Neural progenitor cell (in vitro differentiated cells): ENCODE results near the gene SLC13A4. TPM values are rescaled to one million over a fixed set of nuclear protein-coding genes. Genes with fewer than 3 reads are reported as not detected.

Experiments used
- DNase-seq: peaks from one replicate; pipeline ENCODE4 v3.0.0-alpha.2; 2016; ENCODE audit warnings: low spot score
- H2AFZ ChIP-seq: fragments of 200-600 bp; sonication (generic); replicated peaks from 2 replicates; pipeline ENCODE4 v1.6.1; 2016; ENCODE audit warnings: antibody characterized with exemption
- H3F3A ChIP-seq: fragments of 200-600 bp; sonication (generic); 2 replicates; pipeline ENCODE4 v1.6.1; 2016; ENCODE audit warnings: antibody characterized with exemption, low read depth
- H3K27ac ChIP-seq: fragments of 200-600 bp; sonication (generic); 2 replicates; pipeline ENCODE4 v1.5.1; 2016; ENCODE audit warnings: mild to moderate bottlenecking
- H3K27me3 ChIP-seq: fragments of 200-600 bp; sonication (generic); 2 replicates; pipeline ENCODE4 v1.6.1; 2016; ENCODE audit warnings: mild to moderate bottlenecking, moderate library complexity
- H3K36me3 ChIP-seq: fragments of 200-600 bp; sonication (generic); 2 replicates; pipeline ENCODE4 v1.5.1; 2016
- H3K4me1 ChIP-seq: fragments of 200-600 bp; sonication (generic); 2 replicates; pipeline ENCODE4 v1.6.1; 2016; ENCODE audit warnings: mixed run types
- H3K4me2 ChIP-seq: fragments of 200-600 bp; sonication (generic); 2 replicates; pipeline ENCODE4 v1.6.1; 2016
- H3K4me3 ChIP-seq: fragments of 200-600 bp; sonication (generic); 2 replicates; pipeline ENCODE4 v1.5.1; 2016
- H3K79me2 ChIP-seq: fragments of 200-600 bp; sonication (generic); 2 replicates; pipeline ENCODE4 v1.6.1; 2016; ENCODE audit warnings: low read depth
- H3K9ac ChIP-seq: fragments of 200-600 bp; sonication (generic); 2 replicates; pipeline ENCODE4 v1.6.1; 2016
- H3K9me3 ChIP-seq: fragments of 200-600 bp; sonication (generic); 2 replicates; pipeline ENCODE4 v1.5.1; 2016; ENCODE audit warnings: low read depth
- H4K20me1 ChIP-seq: fragments of 200-600 bp; sonication (generic); 2 replicates; pipeline ENCODE4 v1.6.1; 2016; ENCODE audit warnings: low read depth
- H3K27ac Mint-ChIP-seq: 3 replicates; pipeline ENCODE4 v1.8.0; 2021; ENCODE audit warnings: mixed read lengths
- H3K27me3 Mint-ChIP-seq: 2 replicates; pipeline ENCODE4 v1.8.0; 2022; ENCODE audit warnings: low read depth, mild to moderate bottlenecking, inconsistent platforms, moderate library complexity, mixed read lengths; ENCODE audit not compliant: insufficient read depth
- H3K36me3 Mint-ChIP-seq: 3 replicates; pipeline ENCODE4 v1.8.0; 2021; ENCODE audit warnings: mixed read lengths
- H3K4me1 Mint-ChIP-seq: 3 replicates; pipeline ENCODE4 v1.8.0; 2021; ENCODE audit warnings: mixed read lengths
- H3K4me3 Mint-ChIP-seq: 3 replicates; pipeline ENCODE4 v1.8.0; 2021; ENCODE audit warnings: mild to moderate bottlenecking, moderate library complexity, mixed read lengths
- H3K9me3 Mint-ChIP-seq: 3 replicates; pipeline ENCODE4 v1.8.0; 2020; ENCODE audit warnings: mixed read lengths
- CTCF ChIP-seq: fragments of 200-600 bp; sonication (generic); IDR thresholded peaks from 2 replicates; pipeline ENCODE4 v1.5.1; 2017; ENCODE audit warnings: antibody characterized with exemption, mild to moderate bottlenecking
- EZH2 ChIP-seq: fragments of 200-600 bp; sonication (generic); IDR thresholded peaks from 2 replicates; pipeline ENCODE4 v1.6.1; 2017; ENCODE audit warnings: antibody characterized with exemption, mild to moderate bottlenecking, moderate library complexity
- EZH2phosphoT487 ChIP-seq: fragments of 200-600 bp; sonication (generic); IDR thresholded peaks from 2 replicates; pipeline ENCODE4 v1.6.1; 2017; ENCODE audit warnings: antibody characterized with exemption
- total RNA-seq: library from RNA; depleted of rRNA; stranded (reverse); fragments of >200 nt; gene quantifications from 2 replicates; pipeline ENCODE4 v1.2.3, GENCODE V29; 2015; ENCODE audit warnings: low replicate concordance

SLC13A4 gene
- total RNA-seq, 1 donor from 2014 or later: 0.28 TPM

- no peaks in the 10 kb centered on the region for H3K9me3 ChIP-seq
- no peaks in the 10 kb centered on the region for H3K79me2 ChIP-seq
- H3K4me1 ChIP-seq: peaks cover 36% of the 10 kb centered on the region
- H3K36me3 ChIP-seq: no peaks in the 10 kb centered on the region
- H2AFZ ChIP-seq: no peak overlapping the region
- no peak overlapping the region for H3K27ac ChIP-seq
- H3K27me3 ChIP-seq: no peaks in the 10 kb centered on the region
- H3K36me3 Mint-ChIP-seq: no peaks in the 10 kb centered on the region
- peaks cover 2% of the 10 kb centered on the region for H3K27me3 Mint-ChIP-seq
- no peaks in the 10 kb centered on the region for H3K9me3 Mint-ChIP-seq
- H3K9ac ChIP-seq: no peak overlapping the region
- peaks cover 22% of the 10 kb centered on the region for H3F3A ChIP-seq
- H4K20me1 ChIP-seq: no peaks in the 10 kb centered on the region
- H3K4me3 Mint-ChIP-seq: no peak overlapping the region
- TF ChIP-seq CTCF (no peak), EZH2 (no peak), EZH2phosphoT487 (no peak)
- peaks cover 34% of the 10 kb centered on the region for H3K4me1 Mint-ChIP-seq
- DNase-seq: no peak
- no peak overlapping the region for H3K27ac Mint-ChIP-seq
- peak overlapping the region; percentile 27 for H3K4me2 ChIP-seq
- H3K4me3 ChIP-seq: no peak overlapping the region
These were observed 41.2 kb upstream of the SLC13A4 start for GRCh38 chr7:135769005-135769802.

- Histone ChIP-seq H2AFZ (no peak overlapping the region), H3F3A (peaks cover 15% of the 10 kb centered on the region), H3K9me3 (no peaks in the 10 kb centered on the region), H3K9ac (no peak overlapping the region), H3K4me3 (no peak overlapping the region), H3K4me2 (peak overlapping the region; percentile 27), H3K27ac (no peak overlapping the region), H3K4me1 (peaks cover 29% of the 10 kb centered on the region), H3K27me3 (no peaks in the 10 kb centered on the region), H3K36me3 (no peaks in the 10 kb centered on the region), H4K20me1 (no peaks in the 10 kb centered on the region), H3K79me2 (no peaks in the 10 kb centered on the region)
- peaks cover 2% of the 10 kb centered on the region for H3K27me3 Mint-ChIP-seq
- TF ChIP-seq CTCF (no peak), EZH2phosphoT487 (no peak), EZH2 (no peak)
- H3K4me3 Mint-ChIP-seq: no peak overlapping the region
- no peaks in the 10 kb centered on the region for H3K36me3 Mint-ChIP-seq
- DNase-seq: peak; percentile 32
- H3K4me1 Mint-ChIP-seq: peaks cover 27% of the 10 kb centered on the region
- no peak overlapping the region for H3K27ac Mint-ChIP-seq
- H3K9me3 Mint-ChIP-seq: no peaks in the 10 kb centered on the region
These were observed 40.5 kb upstream of the SLC13A4 start for GRCh38 chr7:135768467-135768866.

DNA sequence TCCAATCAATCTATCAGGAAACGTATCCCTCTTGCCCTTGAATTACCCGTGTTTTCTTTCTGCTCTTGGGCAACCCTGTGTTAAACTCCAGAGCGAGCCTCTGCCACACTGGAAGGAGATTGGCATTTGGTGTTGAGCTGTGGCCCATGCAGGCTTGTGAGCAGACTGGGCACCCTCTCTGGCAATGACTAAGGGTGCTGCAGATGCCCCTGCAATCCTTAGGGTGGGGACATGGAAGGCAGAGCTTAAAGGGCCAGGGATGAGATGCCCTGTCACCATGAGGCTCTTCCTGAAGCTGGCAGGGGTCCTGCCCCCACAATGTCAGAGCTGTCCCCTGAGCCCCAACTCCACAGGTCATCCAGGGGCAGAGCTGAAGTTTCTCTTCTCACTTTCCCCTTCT, 40.1 kb upstream of the SLC13A4 start:
- Histone ChIP-seq H3K9me3 (no peaks in the 10 kb centered on the region), H4K20me1 (no peaks in the 10 kb centered on the region), H3K9ac (no peak overlapping the region), H3K79me2 (no peaks in the 10 kb centered on the region), H3K4me2 (peak overlapping the region; percentile 27), H3K27ac (no peak overlapping the region), H3F3A (peaks cover 11% of the 10 kb centered on the region), H3K4me3 (no peak overlapping the region), H3K36me3 (no peaks in the 10 kb centered on the region), H2AFZ (no peak overlapping the region), H3K4me1 (peaks cover 25% of the 10 kb centered on the region), H3K27me3 (no peaks in the 10 kb centered on the region)
- Mint-ChIP-seq H3K9me3 (no peaks in the 10 kb centered on the region), H3K4me3 (no peak overlapping the region), H3K36me3 (no peaks in the 10 kb centered on the region), H3K4me1 (peaks cover 23% of the 10 kb centered on the region), H3K27ac (no peak overlapping the region), H3K27me3 (peaks cover 2% of the 10 kb centered on the region)
- no peak for DNase-seq
- TF ChIP-seq EZH2: no peak
- no peak for TF ChIP-seq CTCF
- no peak for TF ChIP-seq EZH2phosphoT487
